Stimulated activated CD8-positive, alpha-beta memory T cell treated with anti-CD3 and anti-CD28 coated beads, Interleukin-2, amount 100 ng/mL, for 1 hour (primary cell): ENCODE data around the gene NDUFS5.
"Not testable (repeated sequence)": the region's sequence is repeated elsewhere in the genome, so short reads cannot be mapped to it uniquely, and the experiment has no call there.

Experiments used
- DNase-seq, 2 donors: peaks; one replicate each; pipeline ENCODE4 v3.0.0-alpha.2; 2020; ENCODE audit warnings: low read depth in 2 of 2

Gene NDUFS5

DNA sequence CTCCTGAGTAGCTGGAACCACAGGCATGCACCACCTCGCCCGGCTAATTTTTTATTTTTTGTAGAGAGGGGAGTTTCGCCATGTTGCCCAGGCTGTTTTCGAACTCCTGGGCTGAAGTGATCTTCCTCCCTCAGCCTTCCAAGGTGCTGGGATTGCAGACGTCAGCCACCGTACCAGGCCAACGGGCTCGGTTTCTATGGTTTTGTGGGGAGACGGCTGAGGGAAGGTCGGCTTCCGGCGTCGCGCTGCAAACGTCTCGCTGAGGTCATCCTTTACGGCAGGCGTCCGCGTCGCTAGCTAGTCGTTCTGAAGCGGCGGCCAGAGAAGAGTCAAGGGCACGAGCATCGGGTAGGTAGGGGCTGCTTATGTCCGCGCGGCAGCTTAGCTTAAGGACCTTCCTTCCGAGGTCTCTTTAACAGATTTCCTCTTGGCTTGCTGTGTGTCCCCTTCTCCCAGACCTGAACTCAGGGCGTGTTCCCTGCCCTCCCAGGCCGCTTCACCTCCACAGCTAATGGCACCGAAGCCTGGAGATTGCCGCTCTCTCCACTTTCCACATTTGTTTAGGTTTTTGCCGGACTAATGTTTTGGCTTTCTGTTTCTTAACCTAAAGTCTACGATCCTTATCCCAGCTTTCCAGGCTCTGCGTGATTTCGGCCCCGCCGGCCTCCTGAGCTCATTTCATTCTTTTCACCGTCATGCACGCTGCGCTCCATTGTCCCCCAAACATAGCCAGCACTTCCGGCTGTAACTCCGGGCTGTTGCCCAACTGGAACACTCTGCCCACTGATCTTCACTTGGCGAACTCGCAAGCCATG is at the start of gene NDUFS5:
NDUFS5 (plus strand) TSS at position 300 of the 815 bp plus-strand sequence. CDS start 2,375 bp downstream, outside the sequence.
- peak; percentile 56 to 65 for DNase-seq

DNA sequence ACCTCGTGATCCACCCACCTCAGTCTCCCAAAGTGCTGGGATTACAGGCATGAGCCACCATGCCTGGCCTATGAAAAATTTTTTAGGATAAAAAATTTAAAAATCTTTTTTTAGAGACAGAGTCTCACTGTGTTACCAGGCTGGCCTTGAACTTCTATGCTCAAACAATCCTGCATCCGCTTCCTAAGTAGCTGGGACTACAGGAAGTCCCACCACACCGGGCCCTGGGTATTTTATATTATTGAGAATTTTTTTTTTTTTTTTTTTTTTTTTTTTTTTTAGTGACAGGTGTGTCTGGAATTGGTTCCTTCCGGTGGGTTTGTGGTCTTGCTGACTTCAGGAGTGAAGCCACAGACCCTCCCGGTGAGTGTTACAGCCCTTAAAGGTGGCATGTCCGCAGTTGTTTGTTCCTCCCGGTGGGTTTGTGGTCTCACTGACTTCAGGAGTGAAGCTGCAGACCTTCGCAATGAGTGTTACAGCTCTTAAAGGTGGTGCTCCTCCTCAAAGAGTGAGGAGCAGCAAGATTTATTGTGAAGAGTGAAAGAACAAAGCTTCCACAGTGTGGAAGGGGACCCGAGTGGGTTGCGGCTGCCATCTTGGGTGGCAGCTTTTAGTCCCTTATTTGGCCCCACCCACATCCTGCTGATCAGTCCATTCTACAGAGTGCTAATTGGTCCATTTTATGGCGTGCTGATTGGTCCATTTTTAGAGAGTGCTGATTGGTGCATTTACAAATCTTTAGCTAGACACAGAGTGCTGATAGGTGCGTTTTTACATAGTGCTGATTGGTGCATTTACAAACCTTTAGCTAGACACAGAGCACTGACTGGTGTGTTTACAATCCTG is 48.5 kb upstream of the NDUFS5 start:
- DNase-seq: peak; percentile 13 to 31

DNA sequence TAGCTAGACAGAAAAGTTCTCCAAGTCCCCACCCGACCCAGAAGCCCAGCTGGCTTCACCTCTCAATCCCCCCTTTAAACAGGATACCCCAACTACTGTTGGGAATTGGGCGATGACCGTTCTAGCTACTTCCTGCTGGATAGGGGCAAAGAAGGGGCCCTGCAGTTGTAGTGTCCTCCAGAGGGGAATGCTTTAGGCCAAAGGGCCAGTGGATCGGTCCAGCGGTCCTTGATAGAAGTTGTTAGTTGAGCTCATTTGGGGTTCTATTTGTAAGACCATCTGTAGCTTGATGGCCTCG is 48.0 kb upstream of the NDUFS5 start:
- not testable (repeated sequence) for DNase-seq

DNA sequence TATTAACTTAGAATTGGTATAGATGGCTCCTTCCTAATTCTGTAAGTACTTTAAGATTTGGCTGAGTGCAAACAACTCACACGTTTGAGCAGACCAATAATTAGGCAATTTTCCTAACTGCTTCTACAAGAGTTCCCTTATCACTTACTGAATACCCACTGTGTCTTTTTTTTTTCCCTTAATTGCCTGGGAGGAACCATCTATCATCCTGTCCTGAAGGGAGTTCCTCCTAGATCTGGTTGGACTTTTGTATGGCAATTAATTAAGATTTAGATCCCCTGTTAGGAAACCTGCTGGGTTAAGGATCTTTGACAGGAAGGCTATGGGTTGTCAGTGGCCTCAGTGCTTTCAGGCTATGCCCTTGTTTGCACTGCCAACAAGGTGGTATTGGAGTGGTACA is 46.8 kb upstream of the NDUFS5 start:
- DNase-seq: not testable (repeated sequence)

DNA sequence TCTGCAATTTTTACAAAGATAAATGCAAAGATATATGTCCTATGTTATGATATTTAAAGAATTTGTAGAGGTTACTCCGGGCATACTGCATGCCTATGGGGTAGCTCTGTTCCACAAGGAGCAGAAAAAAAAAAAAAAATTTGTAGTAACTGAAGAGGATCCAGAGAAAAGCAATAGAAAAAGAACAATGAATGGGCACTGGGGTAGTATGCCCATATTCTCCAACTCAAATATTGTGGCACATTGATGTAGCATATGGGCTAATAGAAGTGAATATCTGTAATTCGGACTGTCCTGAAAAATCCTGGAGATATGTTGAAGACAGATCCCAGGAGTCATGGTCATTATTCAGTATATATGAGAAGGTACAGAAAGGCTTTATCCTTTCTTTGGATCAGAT is 36.2 kb upstream of the NDUFS5 start:
- DNase-seq: no peak

DNA sequence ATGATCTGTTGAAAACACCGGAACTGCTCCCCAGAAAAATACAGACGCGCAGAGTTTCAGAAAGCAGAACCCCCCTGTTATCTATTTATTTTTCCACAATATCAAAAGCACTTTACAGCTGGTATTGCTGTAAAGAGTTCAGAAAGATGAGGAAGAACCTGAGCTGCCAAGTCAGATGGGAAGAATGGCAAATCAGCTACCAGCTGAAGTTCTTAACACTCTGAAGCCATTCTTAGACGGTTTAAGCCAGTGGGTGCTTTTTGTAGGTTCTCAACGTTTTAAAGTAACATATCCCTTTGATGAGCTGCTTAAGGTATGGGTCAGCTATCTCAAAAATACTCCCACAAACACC is 35.8 kb upstream of the NDUFS5 start:
- DNase-seq: no peak

DNA sequence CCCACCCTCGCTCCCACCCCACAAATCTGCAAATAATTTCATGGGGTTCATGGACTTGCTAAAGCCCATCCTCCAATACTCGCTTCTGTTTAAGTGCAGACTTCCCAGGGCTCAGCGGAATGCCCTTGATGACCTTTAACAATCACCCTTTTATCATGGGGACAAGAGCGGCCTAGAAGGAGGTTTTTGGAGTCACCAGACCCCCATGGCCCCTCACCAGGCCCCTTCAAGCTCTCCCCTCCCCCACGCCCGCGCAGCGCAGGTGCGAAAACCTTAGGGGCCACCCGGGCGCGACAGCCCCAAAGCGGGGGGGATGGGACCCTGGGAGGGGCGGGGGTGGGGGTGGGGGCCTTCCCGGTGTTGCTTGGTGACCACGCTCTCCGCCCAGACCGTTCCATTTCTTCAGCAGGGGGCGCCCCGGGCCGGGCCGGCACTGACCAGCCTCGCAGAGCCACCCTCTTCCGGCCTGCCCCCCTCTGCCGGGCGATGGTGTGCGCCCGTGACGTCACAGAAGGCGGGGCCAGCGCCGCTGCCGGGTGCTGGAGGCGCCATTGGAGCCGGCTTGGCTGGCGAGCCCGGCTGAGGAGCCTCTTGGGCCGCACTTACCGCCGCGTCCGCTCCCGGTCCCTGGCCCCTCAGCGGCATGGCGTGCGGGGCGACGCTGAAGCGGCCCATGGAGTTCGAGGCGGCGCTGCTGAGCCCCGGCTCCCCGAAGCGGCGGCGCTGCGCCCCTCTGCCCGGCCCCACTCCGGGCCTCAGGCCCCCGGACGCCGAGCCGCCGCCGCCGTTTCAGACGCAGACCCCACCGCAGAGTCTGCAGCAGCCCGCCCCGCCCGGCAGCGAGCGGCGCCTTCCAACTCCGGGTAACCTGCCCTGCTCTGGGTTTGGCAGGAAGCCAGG is 35.2 kb upstream of the NDUFS5 start, which contains the start of gene AKIRIN1:
AKIRIN1 (plus strand) TSS at position 539 of the 900 bp plus-strand sequence; CDS start at position 644, 105 bp downstream.
- peak; percentile 89 to 90 for DNase-seq

DNA sequence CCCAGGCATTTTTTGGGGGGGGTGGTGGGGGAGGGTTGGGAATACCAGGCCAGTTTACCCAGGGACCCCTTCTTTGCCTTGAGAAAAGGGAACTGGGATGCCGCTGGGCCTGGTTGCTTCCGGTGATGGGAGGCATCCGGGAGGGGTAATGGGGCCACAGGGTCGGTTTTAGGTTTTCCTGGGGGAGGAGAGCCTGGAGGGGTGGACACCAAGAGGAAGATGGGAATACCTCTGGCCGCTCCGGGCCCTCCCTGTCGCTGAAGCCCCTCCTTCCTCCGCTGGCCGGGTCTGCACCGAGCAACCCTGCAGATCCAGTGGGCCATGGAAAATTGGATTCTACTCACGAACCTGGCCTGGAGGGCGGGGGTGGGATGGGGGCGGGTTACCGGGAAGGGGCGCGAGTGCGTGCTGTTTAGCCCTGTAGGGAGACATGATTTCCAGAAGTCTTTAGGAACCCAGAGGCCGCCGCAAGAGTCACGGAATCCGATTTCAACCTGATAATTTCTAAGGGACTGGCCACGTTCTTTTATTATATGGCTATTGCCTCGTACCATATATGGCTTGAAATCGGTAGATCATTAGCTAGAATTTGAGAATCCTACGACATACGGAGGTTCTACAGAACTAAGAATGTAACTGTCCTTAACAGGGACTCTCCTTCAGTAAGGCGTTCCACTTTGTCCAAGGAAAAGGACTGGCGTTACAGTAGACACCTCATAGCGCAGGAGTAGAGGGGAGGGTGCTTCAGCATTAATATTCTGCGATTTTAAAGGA is 34.3 kb upstream of the NDUFS5 start:
- DNase-seq: no peak

DNA sequence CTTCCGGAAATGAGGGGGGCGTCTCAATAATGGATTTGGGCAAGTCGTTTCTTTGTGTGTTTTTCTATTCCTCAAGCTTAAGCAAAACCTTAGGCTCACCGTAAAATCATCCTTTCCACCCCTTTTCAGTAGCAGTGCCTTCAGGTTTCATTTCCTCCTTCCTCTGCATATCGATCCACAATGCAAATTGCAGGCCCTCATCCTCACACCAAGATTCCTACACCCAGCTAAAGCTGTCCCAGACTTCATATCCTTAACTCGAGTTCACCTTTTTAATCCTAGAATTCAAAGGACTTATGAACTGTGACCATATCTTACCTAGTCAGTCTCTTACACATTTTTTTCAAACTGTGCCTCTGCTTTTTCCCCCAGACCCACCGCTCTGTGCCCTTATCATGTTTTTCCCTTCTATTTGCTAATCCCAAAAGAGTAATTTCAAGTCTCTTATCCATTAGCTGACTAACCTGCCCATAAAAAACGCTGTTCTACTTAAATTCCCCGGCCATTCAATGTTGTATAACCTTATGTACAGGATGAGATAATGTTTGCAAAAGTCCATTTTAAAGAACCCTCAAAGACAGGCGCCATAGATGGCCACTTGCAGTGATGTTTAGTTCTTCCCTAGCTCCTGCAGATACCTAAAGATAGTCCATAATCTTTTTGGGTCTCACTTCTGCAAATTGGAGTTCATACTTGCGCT is 33.6 kb upstream of the NDUFS5 start:
- no peak for DNase-seq

DNA sequence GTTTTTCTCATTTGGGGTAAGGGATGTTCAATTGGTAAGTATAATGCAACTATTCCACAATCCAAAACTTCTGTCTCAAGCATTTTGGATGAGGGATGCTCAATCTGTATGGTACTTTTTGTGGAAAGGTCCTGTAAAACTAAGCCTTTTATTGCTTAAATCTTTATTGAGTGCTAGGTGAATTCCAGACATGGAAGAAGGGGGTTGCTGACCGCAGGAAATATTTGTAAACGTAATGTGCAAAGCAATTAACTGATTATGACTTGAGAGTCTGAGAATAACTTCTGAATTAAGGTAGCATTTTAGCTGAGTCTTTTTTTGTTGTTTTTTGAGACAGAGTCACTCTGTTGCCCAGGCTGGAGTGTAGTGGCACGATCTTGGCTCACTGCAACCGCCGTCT is 32.0 kb upstream of the NDUFS5 start:
- no peak for DNase-seq

DNA sequence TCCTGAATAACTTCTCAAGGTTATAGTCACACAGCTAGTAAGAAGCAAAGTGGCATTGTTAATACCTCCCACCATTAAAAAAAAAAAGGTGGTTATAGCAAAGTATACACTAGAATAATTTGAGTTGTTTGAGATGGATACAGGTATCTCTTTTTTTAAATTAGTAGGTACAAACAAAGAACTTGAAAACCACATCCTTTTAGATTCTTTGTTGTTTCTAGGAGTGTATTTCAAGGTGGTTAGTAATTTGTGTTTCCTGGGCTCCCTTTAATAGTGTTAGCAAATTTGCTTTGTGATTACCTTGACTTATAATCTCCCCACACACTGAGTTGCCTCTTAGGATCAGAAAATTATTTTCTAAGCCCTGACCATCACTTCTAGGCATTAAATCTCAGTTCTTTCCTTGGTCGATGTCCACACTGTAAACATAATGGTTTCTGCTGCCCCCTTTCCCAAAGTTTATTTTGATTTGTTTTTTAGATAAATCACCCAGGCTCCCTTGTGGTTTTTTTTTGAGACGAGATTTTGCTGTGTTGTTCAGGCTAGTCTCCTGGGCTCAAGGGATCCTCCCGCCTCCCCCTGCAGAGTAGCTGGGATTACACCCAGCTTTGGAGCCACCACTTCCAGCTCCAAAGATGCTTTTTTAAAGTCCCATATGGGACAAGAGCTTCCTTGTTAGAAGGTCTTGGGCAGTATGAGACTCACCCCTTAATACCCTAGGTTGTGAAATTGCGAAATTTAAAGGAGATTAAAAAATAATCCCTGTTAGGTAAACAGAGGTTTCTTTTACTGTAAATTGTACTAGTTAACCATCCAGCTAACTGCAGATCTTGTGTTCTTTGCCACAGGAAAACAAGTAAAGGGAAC is 28.9 kb upstream of the NDUFS5 start:
- no peak for DNase-seq

DNA sequence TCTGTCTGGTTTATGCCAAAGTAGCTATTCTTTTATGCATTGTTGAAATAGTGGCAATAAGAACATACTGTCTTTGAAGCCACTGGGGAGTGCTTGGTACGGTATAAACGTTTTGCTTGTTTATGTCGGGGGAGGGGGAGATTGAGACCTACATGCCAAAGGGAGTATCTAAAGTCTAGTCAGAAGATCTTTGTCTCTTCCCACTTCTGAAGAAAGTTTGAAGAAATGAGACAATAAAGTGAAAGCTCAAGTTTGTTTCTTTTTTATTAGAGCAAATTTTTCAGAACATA is 28.3 kb upstream of the NDUFS5 start:
- DNase-seq: no peak

DNA sequence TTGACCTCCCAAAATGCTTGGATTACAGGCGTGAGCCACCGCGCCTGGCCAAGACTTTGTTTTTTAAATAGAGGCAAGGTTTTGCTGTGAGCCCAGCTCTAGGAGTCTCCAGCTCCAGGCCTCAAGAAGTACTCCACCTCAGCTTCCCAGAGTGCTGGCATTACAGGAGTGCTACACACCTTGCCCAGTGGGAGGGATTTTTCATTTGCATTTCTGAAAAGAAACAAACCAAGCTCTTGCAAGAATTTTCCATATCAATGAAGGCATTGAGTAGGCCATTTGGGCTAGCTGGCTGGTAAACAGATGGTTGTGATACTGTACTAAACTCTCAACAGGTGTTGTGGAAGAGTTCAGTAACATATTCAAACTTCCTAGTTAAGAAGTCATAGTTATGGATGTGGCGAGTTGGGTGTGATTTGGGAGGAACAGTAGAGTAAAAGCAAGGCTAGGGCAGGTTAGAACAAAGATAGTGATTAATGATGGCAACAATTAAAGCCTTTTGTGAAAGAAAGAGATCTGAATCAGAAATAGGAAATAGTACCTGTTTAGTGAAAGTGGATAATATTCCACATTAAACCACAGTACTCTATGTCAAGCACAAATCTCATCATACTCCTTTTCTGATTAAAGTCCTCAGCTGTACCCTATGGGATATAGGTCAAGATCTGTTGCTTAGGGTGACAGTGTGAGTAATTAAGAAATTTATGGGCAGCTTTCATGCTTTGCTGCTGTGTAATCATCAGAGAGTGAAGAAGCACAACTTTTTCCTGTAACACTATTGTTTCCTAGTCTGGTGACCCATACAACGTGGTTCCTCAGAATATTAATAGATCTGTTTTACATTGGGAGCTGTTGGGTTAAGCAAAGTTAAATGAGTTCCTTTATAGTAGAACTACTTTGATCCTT is 24.4 kb upstream of the NDUFS5 start:
- DNase-seq: no peak

DNA sequence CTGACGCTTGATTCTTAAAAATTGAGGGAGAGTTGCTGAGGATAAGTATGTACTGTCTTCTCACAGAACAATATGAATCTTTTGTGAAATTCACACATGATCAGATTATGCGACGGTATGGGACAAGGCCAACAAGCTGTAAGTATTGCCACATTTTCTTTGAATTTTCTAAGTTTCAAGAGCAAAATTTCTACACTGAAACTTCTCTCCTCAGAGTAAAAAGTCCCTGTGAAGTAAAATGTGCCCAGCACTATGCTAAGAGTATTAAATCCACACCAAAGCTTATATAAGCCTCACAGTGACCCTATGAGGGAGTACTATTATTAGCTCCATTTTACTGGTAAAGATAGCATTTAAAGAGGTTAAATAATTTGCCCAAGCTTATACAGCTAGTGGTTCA is 22.9 kb upstream of the NDUFS5 start:
- DNase-seq: no peak

DNA sequence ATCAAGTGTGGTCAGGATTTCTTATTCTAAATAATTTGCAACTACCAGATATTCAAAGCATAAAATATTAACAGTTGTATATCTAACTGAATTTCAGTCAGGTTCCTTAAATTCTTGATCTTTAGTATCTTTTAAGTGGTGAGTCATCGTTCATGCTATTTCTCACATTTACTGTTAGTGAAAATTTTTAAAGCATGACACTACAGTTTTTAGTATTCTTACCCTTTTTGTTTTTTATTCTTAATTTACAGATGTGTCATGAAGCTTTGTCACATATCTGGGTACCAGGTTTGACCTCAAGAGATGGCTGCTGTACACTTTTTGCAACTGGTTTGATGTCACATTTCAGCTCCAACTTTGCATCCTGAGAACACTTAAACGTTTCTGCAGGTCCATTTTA is 22.4 kb upstream of the NDUFS5 start:
- no peak for DNase-seq

DNA sequence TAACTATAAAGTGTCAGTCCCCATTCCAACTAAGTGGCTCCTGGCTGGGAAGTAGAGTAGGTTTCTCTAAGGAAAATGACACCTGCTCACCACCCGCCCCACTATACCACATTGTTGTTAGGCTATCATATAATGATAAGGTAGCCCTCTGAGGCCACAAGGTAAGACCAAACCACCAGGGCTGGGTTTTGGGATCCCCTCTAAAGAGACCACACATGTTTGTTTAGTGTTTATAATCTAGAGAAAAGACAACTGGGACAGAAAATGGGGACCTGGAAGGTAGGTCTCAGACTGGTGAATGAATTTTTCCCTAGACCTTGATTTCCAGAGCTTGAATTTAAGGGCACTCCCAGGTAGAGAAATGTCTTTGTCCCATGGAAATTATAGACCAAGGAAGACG is 19.9 kb upstream of the NDUFS5 start:
- DNase-seq: no peak

DNA sequence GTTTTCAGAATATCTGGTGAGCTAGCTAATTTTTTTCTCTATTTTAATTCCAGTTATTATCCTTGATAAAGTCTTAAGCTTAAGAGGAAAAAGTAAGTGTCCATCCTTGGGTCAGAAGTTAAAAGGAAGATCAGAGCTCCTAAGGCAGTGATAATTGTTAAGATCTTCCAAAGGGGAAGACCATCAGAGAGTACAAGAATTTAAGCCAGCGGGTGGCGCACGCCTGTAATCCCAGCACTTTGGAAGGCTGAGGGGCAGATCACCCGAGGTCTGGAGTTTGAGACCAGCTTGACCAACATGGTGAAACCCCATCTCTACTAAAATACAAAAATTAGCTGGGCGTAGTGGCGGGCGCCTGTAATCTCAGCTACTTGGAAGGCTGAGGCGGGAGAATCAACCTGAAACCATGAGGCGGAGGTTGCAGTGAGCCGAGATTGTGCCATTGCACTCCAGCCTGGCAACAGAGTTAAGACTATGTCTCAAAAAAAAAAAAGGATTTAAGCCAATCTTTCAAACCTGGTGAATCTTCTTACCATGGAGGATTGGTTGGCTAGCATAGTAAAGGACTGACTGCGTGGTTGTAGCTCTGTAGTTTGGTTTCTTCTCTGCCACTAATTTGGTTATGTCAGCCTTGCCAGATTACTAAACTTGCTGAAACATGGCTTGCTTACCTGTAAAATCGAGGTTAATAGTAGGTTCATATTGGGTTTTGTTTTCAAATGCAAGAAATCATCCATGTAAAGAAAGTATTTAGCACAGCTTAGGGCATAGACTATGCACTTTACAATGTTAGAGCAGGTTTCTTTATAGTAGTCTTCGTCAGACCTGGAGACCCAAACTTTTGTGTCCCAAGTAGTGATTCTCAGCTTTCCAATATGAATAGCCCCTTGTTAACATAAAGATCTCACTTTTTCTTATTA is 19.2 kb upstream of the NDUFS5 start:
- no peak for DNase-seq

DNA sequence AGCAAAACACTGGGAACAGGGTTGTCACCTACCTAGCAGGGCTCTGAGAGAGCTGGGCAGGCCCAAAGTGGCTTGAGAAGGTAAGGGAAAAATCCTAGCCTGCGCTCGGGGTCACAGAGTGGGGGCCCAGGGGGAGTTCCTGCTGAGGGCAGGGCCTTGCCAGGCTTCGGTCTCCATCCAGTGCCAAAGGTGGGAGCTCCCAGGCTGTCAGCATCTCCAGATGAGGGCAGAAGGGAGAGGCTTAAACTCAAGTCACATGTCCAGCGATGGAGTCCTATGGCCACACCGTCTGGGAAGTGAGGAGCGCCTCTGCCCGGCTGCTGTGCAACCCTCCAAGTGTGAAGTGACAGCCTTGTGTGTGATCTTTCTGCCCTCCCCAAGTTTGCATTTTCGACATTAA is 11.2 kb upstream of the NDUFS5 start:
- not testable (repeated sequence) for DNase-seq
